WTC11 (cell line): ENCODE measurements around the gene SLC25A22.

Source experiments
- CREB1 ChIP-seq: sonication (generic); formaldehyde crosslinking; IDR thresholded peaks from 2 replicates; pipeline ENCODE4 v1.8.0; 2023; ENCODE audit warnings: mild to moderate bottlenecking, missing genetic modification reagents
- CTCF ChIP-seq: fragments of 200-600 bp; IDR thresholded peaks from 2 replicates; pipeline ENCODE4 v1.8.0; 2022; ENCODE audit warnings: antibody characterized with exemption
- GABPB1 ChIP-seq: sonication (generic); formaldehyde crosslinking; IDR thresholded peaks from 2 replicates; pipeline ENCODE4 v1.8.1; 2023; ENCODE audit warnings: mild to moderate bottlenecking, missing genetic modification reagents
- GRHL2 ChIP-seq: fragments of 250-450 bp; sonication (Bioruptor Pico); IDR thresholded peaks from 2 replicates; pipeline ENCODE4 v1.8.0; 2022; ENCODE audit warnings: mild to moderate bottlenecking, moderate library complexity; ENCODE audit not compliant: insufficient replicate concordance, severe bottlenecking
- HMGXB4 ChIP-seq: sonication (generic); formaldehyde crosslinking; IDR thresholded peaks from 2 replicates; pipeline ENCODE4 v1.8.1; 2023; ENCODE audit warnings: mild to moderate bottlenecking, moderate library complexity, missing genetic modification reagents
- KAT7 ChIP-seq: sonication (generic); formaldehyde crosslinking; IDR thresholded peaks from 2 replicates; pipeline ENCODE4 v1.8.1; 2023; ENCODE audit warnings: missing genetic modification reagents, mild to moderate bottlenecking, borderline replicate concordance
- NR2C2 ChIP-seq: sonication (generic); formaldehyde crosslinking; IDR thresholded peaks from 2 replicates; pipeline ENCODE4 v1.8.0; 2022; ENCODE audit warnings: mild to moderate bottlenecking, missing genetic modification reagents
- SP1 ChIP-seq: sonication (generic); formaldehyde crosslinking; conservative IDR thresholded peaks from 2 replicates; pipeline ENCODE4 v1.8.1; 2022; ENCODE audit warnings: missing genetic modification reagents

- TF ChIP-seq SP1 (CRISPR knock-in tag), result no peak
- TF ChIP-seq GABPB1 (CRISPR knock-in tag), result no peak
- no peak for TF ChIP-seq GRHL2 (CRISPR knock-in tag)
- no peak for TF ChIP-seq CTCF
- TF ChIP-seq CREB1 (CRISPR knock-in tag), result no peak
- TF ChIP-seq HMGXB4, result no peak
- no peak for TF ChIP-seq KAT7 (CRISPR knock-in tag)
- TF ChIP-seq NR2C2 (CRISPR knock-in tag), result no peak
Observed at GRCh38 chr11:788009-788640, 10.0 kb downstream of the SLC25A22 start.
